HEK293 (cell line): ENCODE data around the gene GAS2L2.

Experiments used
- CTCF ChIA-PET: fragments of 350-600 bp; formaldehyde crosslinking; extraction: SDS; loops from one replicate; lab custom pipeline; 2021; ENCODE audit warnings: antibody characterized with exemption; lab: Yijun Ruan, JAX
- POLR2A ChIA-PET: fragments of 300-600 bp; formaldehyde crosslinking; extraction: SDS; loops from one replicate; lab custom pipeline; 2020; ENCODE audit warnings: antibody characterized with exemption, inconsistent platforms; lab: Yijun Ruan, JAX
- H3K27ac ChIP-seq: fragments of 200-500 bp; sonication (Bioruptor generic); 2 replicates; pipeline ENCODE4 v1.5.1; 2014; ENCODE audit warnings: low read depth, low read length, control low read depth, inconsistent platforms; ENCODE audit errors: extremely low read depth
- H3K36me3 ChIP-seq, 2 experiments: fragments of 200-500 bp in 1 of 2; sonication (Bioruptor generic) in 1 of 2; 1 replicate in 1 of 2; 2 replicates in 1 of 2; pipeline ENCODE4 v1.5.1; 2014 to 2017; ENCODE audit warnings: inconsistent platforms in 2 of 2, low read length in 2 of 2; ENCODE audit not compliant: control insufficient read depth in 2 of 2, insufficient read depth in 1 of 2
- H3K4me1 ChIP-seq: fragments of 200-500 bp; sonication (Bioruptor generic); 2 replicates; pipeline ENCODE4 v1.5.1; 2014; ENCODE audit warnings: mild to moderate bottlenecking, low read length, inconsistent platforms; ENCODE audit not compliant: control insufficient read depth, insufficient read depth
- H3K4me3 ChIP-seq: 2 replicates; pipeline ENCODE4 v1.5.1; 2011; ENCODE audit warnings: low read depth, mild to moderate bottlenecking, control low read depth, low read length, moderate library complexity
- H3K9me3 ChIP-seq: fragments of 200-500 bp; sonication (Bioruptor generic); 2 replicates; pipeline ENCODE4 v1.5.1; 2014; ENCODE audit warnings: low read depth, low read length, inconsistent platforms; ENCODE audit not compliant: control insufficient read depth, insufficient read depth
- ATF2 ChIP-seq: fragments of 450-650 bp; formaldehyde crosslinking; IDR thresholded peaks from 2 replicates; pipeline ENCODE4 v1.5.1; 2016; ENCODE audit warnings: missing biosample characterization, missing genetic modification characterization, low read depth
- GFI1B ChIP-seq: fragments of 450-650 bp; formaldehyde crosslinking; IDR thresholded peaks from 2 replicates; pipeline ENCODE4 v1.5.1; 2016; ENCODE audit warnings: missing biosample characterization, missing genetic modification characterization
- KLF7 ChIP-seq: fragments of 450-650 bp; formaldehyde crosslinking; IDR thresholded peaks from 2 replicates; pipeline ENCODE4 v1.5.1; 2016; ENCODE audit warnings: missing biosample characterization, missing genetic modification characterization, borderline replicate concordance
- MZF1 ChIP-seq: fragments of 450-650 bp; formaldehyde crosslinking; IDR thresholded peaks from 2 replicates; pipeline ENCODE4 v1.5.1; 2017; ENCODE audit warnings: missing biosample characterization, missing genetic modification characterization, borderline replicate concordance
- PRDM4 ChIP-seq: fragments of 450-650 bp; formaldehyde crosslinking; IDR thresholded peaks from 2 replicates; pipeline ENCODE4 v1.5.1; 2017; ENCODE audit warnings: missing biosample characterization, missing genetic modification characterization
- PRDM6 ChIP-seq: fragments of 450-650 bp; formaldehyde crosslinking; IDR thresholded peaks from 2 replicates; pipeline ENCODE4 v1.5.1; 2017; ENCODE audit warnings: missing biosample characterization, missing genetic modification characterization
- SCRT1 ChIP-seq: fragments of 450-650 bp; formaldehyde crosslinking; IDR thresholded peaks from 2 replicates; pipeline ENCODE4 v1.5.1; 2016; ENCODE audit warnings: missing biosample characterization, missing genetic modification characterization, borderline replicate concordance
- ZBTB21 ChIP-seq: fragments of 450-650 bp; formaldehyde crosslinking; IDR thresholded peaks from 2 replicates; pipeline ENCODE4 v1.5.1; 2017; ENCODE audit warnings: missing biosample characterization, missing genetic modification characterization
- ZNF114 ChIP-seq: fragments of 450-650 bp; formaldehyde crosslinking; IDR thresholded peaks from 2 replicates; pipeline ENCODE4 v1.5.0; 2017; ENCODE audit warnings: missing biosample characterization, missing genetic modification characterization
- ZNF121 ChIP-seq: fragments of 450-650 bp; formaldehyde crosslinking; IDR thresholded peaks from 2 replicates; pipeline ENCODE4 v1.5.1; 2016; ENCODE audit warnings: missing biosample characterization, missing genetic modification characterization
- ZNF16 ChIP-seq: fragments of 450-650 bp; formaldehyde crosslinking; IDR thresholded peaks from 2 replicates; pipeline ENCODE4 v1.5.1; 2016; ENCODE audit warnings: low read depth, missing biosample characterization, missing genetic modification characterization
- ZNF248 ChIP-seq: fragments of 450-650 bp; formaldehyde crosslinking; IDR thresholded peaks from 2 replicates; pipeline ENCODE4 v1.5.1; 2017; ENCODE audit warnings: missing biosample characterization, missing genetic modification characterization
- ZNF26 ChIP-seq: fragments of 450-650 bp; formaldehyde crosslinking; IDR thresholded peaks from 2 replicates; pipeline ENCODE4 v1.5.1; 2016; ENCODE audit warnings: missing biosample characterization, missing genetic modification characterization
- ZNF311 ChIP-seq: fragments of 450-650 bp; formaldehyde crosslinking; IDR thresholded peaks from 2 replicates; pipeline ENCODE4 v1.5.1; 2017; ENCODE audit warnings: missing biosample characterization, missing genetic modification characterization, borderline replicate concordance
- ZNF366 ChIP-seq: fragments of 450-650 bp; formaldehyde crosslinking; conservative IDR thresholded peaks from 2 replicates; pipeline ENCODE4 v1.5.1; 2016; ENCODE audit warnings: missing biosample characterization, missing genetic modification characterization
- ZNF555 ChIP-seq: fragments of 450-650 bp; formaldehyde crosslinking; conservative IDR thresholded peaks from 2 replicates; pipeline ENCODE4 v1.5.1; 2017; ENCODE audit warnings: missing biosample characterization, mild to moderate bottlenecking, missing genetic modification characterization, inconsistent platforms
- ZNF600 ChIP-seq: fragments of 450-650 bp; formaldehyde crosslinking; IDR thresholded peaks from 2 replicates; pipeline ENCODE4 v1.5.1; 2016; ENCODE audit warnings: missing biosample characterization, missing genetic modification characterization
- ZNF76 ChIP-seq: fragments of 450-650 bp; formaldehyde crosslinking; IDR thresholded peaks from 2 replicates; pipeline ENCODE4; 2016; ENCODE audit warnings: low read depth, missing biosample characterization, missing genetic modification characterization, borderline replicate concordance
- ZNF776 ChIP-seq: fragments of 450-650 bp; formaldehyde crosslinking; IDR thresholded peaks from 2 replicates; pipeline ENCODE4 v1.5.0; 2017; ENCODE audit warnings: missing biosample characterization, missing genetic modification characterization, borderline replicate concordance
- ZSCAN23 ChIP-seq: fragments of 450-650 bp; formaldehyde crosslinking; IDR thresholded peaks from 2 replicates; pipeline ENCODE4 v1.5.1; 2016; ENCODE audit warnings: missing biosample characterization, missing genetic modification characterization
- ZXDB ChIP-seq: fragments of 450-650 bp; formaldehyde crosslinking; IDR thresholded peaks from 2 replicates; pipeline ENCODE4 v1.5.1; 2016; ENCODE audit warnings: missing biosample characterization, missing genetic modification characterization

The GAS2L2 gene

GRCh38 chr17:35701491-35701890 lies 51.5 kb downstream of the GAS2L2 start:
- no peaks in the 10 kb centered on the region for H3K9me3 ChIP-seq
- 0 out of 2 replicates have a peak, but pooled peaks cover 2% of the 10 kb centered on the region for H3K4me1 ChIP-seq
- POLR2A ChIA-PET: no interaction called here
- CTCF ChIA-PET: interaction anchor here (0.7 to 1.0 kb wide), 2 partner anchors 46 to 103 kb away, joined by 3 read pairs; no protein-coding TSS in a partner anchor
- no peak for TF ChIP-seq ZXDB (tag by site-specific recombination)
- TF ChIP-seq, all 188 proteins: peak for 0
- no peak overlapping the region for H3K27ac ChIP-seq
- peaks cover 4 to 14% of the 10 kb centered on the region in 2 experiments for H3K36me3 ChIP-seq
- H3K4me3 ChIP-seq: no peak overlapping the region

GRCh38 chr17:35700150-35700549 lies 52.9 kb downstream of the GAS2L2 start:
- ChIA-PET POLR2A (no interaction called here), CTCF (interaction anchor here (2.1 kb wide), 1 partner anchor 88 kb away, joined by 7 read pairs; no protein-coding TSS in a partner anchor)
- H3K36me3 ChIP-seq: peaks cover 13 to 25% of the 10 kb centered on the region in 2 experiments
- H3K4me3 ChIP-seq: no peak overlapping the region
- TF ChIP-seq ZBTB21 (peak; percentile 56), ZNF16 (tag by site-specific recombination) (no peak), ZNF248 (tag by site-specific recombination) (no peak), ZNF600 (peak; percentile 31; the same call in 1 of the 2 replicates), ATF2 (peak; percentile 68; the same call in 1 of the 2 replicates)
- H3K27ac ChIP-seq: no peak overlapping the region
- no peaks in the 10 kb centered on the region for H3K9me3 ChIP-seq
- 0 out of 2 replicates have a peak, but pooled peaks cover 2% of the 10 kb centered on the region for H3K4me1 ChIP-seq

GRCh38 chr17:35698800-35699199 lies 54.2 kb downstream of the GAS2L2 start:
- Histone ChIP-seq H3K36me3 (peaks cover 25 to 37% of the 10 kb centered on the region in 2 experiments), H3K4me1 (0 out of 2 replicates have a peak, but pooled peaks cover 2% of the 10 kb centered on the region), H3K4me3 (no peak overlapping the region), H3K27ac (no peak overlapping the region), H3K9me3 (no peaks in the 10 kb centered on the region)
- ChIA-PET CTCF (interaction anchor here (0.5 to 2.1 kb wide), 3 partner anchors 15 to 86 kb away, joined by 3 to 7 read pairs (median 3); no protein-coding TSS in a partner anchor), POLR2A (no interaction called here)
- TF ChIP-seq ZNF311 (tag by site-specific recombination) (no peak), ZNF248 (tag by site-specific recombination) (no peak), ZNF114 (tag by site-specific recombination) (no peak), PRDM6 (tag by site-specific recombination) (peak; percentile 20; the same call in 1 of the 2 replicates), KLF7 (no peak), ZNF366 (tag by site-specific recombination) (no peak), ZSCAN23 (tag by site-specific recombination) (no peak)

- Histone ChIP-seq H3K36me3 (peaks cover 25 to 49% of the 10 kb centered on the region in 2 experiments), H3K9me3 (no peaks in the 10 kb centered on the region), H3K4me1 (0 out of 2 replicates have a peak, but pooled peaks cover 2% of the 10 kb centered on the region), H3K27ac (no peak overlapping the region), H3K4me3 (no peak overlapping the region)
- ChIA-PET CTCF (interaction anchor here (0.7 to 1.8 kb wide), 4 partner anchors 14 to 52 kb away, joined by 3 to 8 read pairs (median 5); no protein-coding TSS in a partner anchor), POLR2A (interaction anchor here (0.8 kb wide), 1 partner anchor 44 kb away, joined by 3 read pairs; no protein-coding TSS in a partner anchor)
- TF ChIP-seq ZNF555 (tag by site-specific recombination): no peak
- no peak for TF ChIP-seq ZNF26 (tag by site-specific recombination)
- no peak for TF ChIP-seq ZNF776 (tag by site-specific recombination)
- TF ChIP-seq ZNF76 (tag by site-specific recombination): no peak
- no peak for TF ChIP-seq PRDM4
- no peak for TF ChIP-seq SCRT1 (tag by site-specific recombination)
- TF ChIP-seq MZF1 (tag by site-specific recombination): no peak
- no peak for TF ChIP-seq ZNF121 (tag by site-specific recombination)
- TF ChIP-seq GFI1B: no peak
Measured at GRCh38 chr17:35695613-35696012, 57.4 kb downstream of the GAS2L2 start.
